ENCODE data around the gene VPS11. TPM values are rescaled to one million over a fixed set of nuclear protein-coding genes. Genes with fewer than 3 reads are reported as not detected.
"Not testable (repeated sequence)": the region's sequence is repeated elsewhere in the genome, so short reads cannot be mapped to it uniquely, and the experiment has no call there.

Gene VPS11
- total RNA-seq, 1 donor from 2014 or later: 30.1 TPM

- H3K9me3 Mint-ChIP-seq (ENCODE audit: low read depth): no peaks in the 10 kb centered on the region
- H3K27ac Mint-ChIP-seq (ENCODE audit: unreplicated experiment): peak overlapping the region; percentile 84
- peaks cover 31% of the 10 kb centered on the region for H3K4me1 Mint-ChIP-seq (ENCODE audit: low read depth)
- peak; percentile 59 for TF ChIP-seq CTCF (IDR thresholded peaks at IDR 0.05)
- no peak for DNase-seq (ENCODE audit: low spot score)
- peak overlapping the region; percentile 93 for H3K4me3 Mint-ChIP-seq (ENCODE audit: unreplicated experiment)
- H3K27me3 Mint-ChIP-seq (ENCODE audit: low read depth): no peaks in the 10 kb centered on the region
- peaks cover 24% of the 10 kb centered on the region for H3K36me3 Mint-ChIP-seq (ENCODE audit: low read depth)
Measured at GRCh38 chr11:119055901-119056300, 11.7 kb upstream of the VPS11 start.

- peak overlapping the region; percentile 99 for H3K27ac Mint-ChIP-seq (ENCODE audit: unreplicated experiment)
- H3K4me3 Mint-ChIP-seq (ENCODE audit: unreplicated experiment): peak overlapping the region; percentile 93
- DNase-seq (ENCODE audit: low spot score): no peak
- peaks cover 19% of the 10 kb centered on the region for H3K36me3 Mint-ChIP-seq (ENCODE audit: low read depth)
- no peaks in the 10 kb centered on the region for H3K27me3 Mint-ChIP-seq (ENCODE audit: low read depth)
- no peaks in the 10 kb centered on the region for H3K9me3 Mint-ChIP-seq (ENCODE audit: low read depth)
- H3K4me1 Mint-ChIP-seq (ENCODE audit: low read depth): peaks cover 31% of the 10 kb centered on the region
- no peak for TF ChIP-seq CTCF (IDR thresholded peaks at IDR 0.05)
Measured at GRCh38 chr11:119056421-119056999, 11.1 kb upstream of the VPS11 start.

- peak; percentile 99 for DNase-seq (ENCODE audit: low spot score)
- Mint-ChIP-seq H3K27ac (ENCODE audit: unreplicated experiment) (peak within 1 kb of the TSS; percentile 99), H3K27me3 (ENCODE audit: low read depth) (no peaks in the 10 kb centered on the region), H3K4me3 (ENCODE audit: unreplicated experiment) (peak within 1 kb of the TSS; percentile 93), H3K4me1 (ENCODE audit: low read depth) (peaks cover 31% of the 10 kb centered on the region), H3K9me3 (ENCODE audit: low read depth) (no peaks in the 10 kb centered on the region), H3K36me3 (ENCODE audit: low read depth) (peaks cover 17% of the 10 kb centered on the region)
- peak; percentile 61 for TF ChIP-seq CTCF (IDR thresholded peaks at IDR 0.05)
Measured at GRCh38 chr11:119057000-119057769, 10.4 kb upstream of the VPS11 start, which contains the start of gene HYOU1. Gene HYOU1 (minus strand): TSS chr11:119057205. CDS start chr11:119056160, 1,045 bp downstream.

GRCh38 chr11:119059128-119059527 is 8.5 kb upstream of the VPS11 start:
- not testable (repeated sequence) for H3K36me3 Mint-ChIP-seq (ENCODE audit: low read depth); H3K27ac Mint-ChIP-seq (ENCODE audit: unreplicated experiment); H3K4me3 Mint-ChIP-seq (ENCODE audit: unreplicated experiment); H3K9me3 Mint-ChIP-seq (ENCODE audit: low read depth); H3K27me3 Mint-ChIP-seq (ENCODE audit: low read depth); DNase-seq (ENCODE audit: low spot score)
- peaks cover 38% of the 10 kb centered on the region for H3K4me1 Mint-ChIP-seq (ENCODE audit: low read depth)

GRCh38 chr11:119061256-119061655 is 6.4 kb upstream of the VPS11 start:
- no peak for TF ChIP-seq CTCF (IDR thresholded peaks at IDR 0.05)
- H3K27me3 Mint-ChIP-seq (ENCODE audit: low read depth): no peaks in the 10 kb centered on the region
- no peak overlapping the region for H3K4me3 Mint-ChIP-seq (ENCODE audit: unreplicated experiment)
- peaks cover 21% of the 10 kb centered on the region for H3K4me1 Mint-ChIP-seq (ENCODE audit: low read depth)
- H3K36me3 Mint-ChIP-seq (ENCODE audit: low read depth): no peaks in the 10 kb centered on the region
- H3K27ac Mint-ChIP-seq (ENCODE audit: unreplicated experiment): no peak overlapping the region
- no peak for DNase-seq (ENCODE audit: low spot score)
- no peaks in the 10 kb centered on the region for H3K9me3 Mint-ChIP-seq (ENCODE audit: low read depth)
